ENCODE data around the gene KANSL1.
"Not testable (repeated sequence)": the region's sequence is repeated elsewhere in the genome, so short reads cannot be mapped to it uniquely, and the experiment has no call there.

Gene KANSL1

DNA sequence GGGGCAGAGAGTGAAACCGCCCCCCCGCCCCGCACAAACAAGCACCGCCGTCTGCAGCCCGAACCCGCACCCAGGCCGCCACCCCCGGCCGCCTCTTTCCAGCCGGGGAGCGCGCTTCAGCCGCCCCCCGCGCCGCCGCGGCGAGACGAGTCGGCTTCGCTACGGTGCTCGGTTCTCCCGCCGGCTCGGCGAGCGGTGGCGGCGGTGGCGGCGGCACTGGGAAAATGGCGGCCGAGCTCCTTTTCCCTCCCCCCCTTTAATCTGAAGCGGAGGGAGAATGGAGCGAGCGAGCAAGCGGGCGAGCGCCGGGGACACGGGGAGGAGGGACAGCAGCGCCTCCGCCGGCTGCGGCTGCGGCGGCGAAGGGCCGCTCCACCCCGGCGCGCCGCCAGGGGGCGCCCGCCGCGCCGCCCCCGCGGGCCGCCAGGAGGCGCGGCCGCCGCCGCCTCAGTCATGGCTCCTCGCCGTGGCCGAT lies at the start of gene KANSL1:
TSS of gene KANSL1 (minus strand) at position 279 of the 475 bp plus-strand sequence. CDS start 21,286 bp downstream, outside the sequence.
- peak; percentile 87 to 89 for DNase-seq

DNA sequence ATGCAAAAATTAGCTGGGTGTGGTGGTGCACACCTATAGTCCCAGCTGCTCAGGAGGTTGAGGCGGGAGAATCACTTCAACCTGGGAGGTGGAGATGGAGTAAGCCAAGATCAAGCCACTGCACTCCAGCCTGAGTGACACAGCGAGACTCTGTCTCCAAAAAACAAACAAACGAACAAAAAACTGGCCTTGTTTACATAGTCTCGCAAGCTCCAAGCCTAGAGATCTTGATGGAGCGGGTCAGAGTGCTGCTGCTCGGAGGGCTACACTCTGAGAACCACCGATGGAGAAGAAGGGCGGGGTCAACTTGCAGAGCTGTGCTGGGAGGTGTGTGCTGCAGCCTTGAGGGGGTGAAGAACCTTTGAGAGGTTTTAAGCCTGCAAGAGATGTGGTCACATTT lies 38.1 kb upstream of the KANSL1 start:
- DNase-seq = not testable (repeated sequence)

GRCh38 chr17:46225274-46225794 lies 32.1 kb upstream of the KANSL1 start:
- DNase-seq = peak; percentile 96 to 98

DNA sequence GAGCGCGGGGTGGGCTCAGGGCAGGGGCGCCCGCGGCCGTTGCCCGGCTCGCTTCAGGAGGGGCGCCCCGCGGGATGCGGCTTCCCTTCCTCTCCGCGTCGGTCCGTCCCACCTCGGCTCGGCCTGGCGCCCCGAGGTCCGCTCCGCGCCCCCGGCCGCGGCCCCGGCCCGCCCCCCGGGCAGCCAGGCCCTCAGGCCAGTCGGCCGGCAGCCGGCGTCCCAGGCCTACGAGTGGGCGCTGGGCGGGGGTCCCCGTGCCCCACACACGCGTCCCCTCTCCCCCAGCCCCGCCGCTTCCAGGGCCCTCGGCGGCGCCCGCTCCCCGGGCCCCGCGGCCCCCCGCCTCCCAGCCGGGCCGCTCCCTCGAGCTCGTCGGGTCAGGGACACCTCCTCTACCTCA lies 31.6 kb upstream of the KANSL1 start:
- not testable (repeated sequence) for DNase-seq

- DNase-seq = not testable (repeated sequence)
These were observed 29.8 kb upstream of the KANSL1 start for GRCh38 chr17:46223041-46223440.

DNA sequence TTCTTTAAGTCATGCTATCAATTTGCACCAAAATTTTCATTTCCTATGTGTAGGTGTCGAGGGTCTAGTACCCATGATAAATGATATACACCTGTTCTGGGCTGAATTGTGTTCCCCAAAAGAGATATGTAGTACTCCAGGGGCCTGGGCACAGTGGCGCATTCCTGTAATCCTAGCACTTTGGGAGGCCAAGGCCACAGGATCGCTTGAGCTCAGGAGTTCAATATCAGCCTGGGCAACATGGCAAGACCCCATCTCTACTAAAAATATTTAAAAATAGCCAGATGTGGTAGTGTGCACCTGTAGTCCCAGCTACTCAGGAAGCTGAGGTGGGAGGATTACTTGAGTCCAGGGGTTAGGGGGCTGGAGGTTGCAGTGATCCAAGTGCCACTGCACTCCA lies 23.5 kb upstream of the KANSL1 start:
- DNase-seq = no peak

GRCh38 chr17:46212634-46213435 lies 19.6 kb upstream of the KANSL1 start:
- peak; percentile 48 to 64 for DNase-seq

DNA sequence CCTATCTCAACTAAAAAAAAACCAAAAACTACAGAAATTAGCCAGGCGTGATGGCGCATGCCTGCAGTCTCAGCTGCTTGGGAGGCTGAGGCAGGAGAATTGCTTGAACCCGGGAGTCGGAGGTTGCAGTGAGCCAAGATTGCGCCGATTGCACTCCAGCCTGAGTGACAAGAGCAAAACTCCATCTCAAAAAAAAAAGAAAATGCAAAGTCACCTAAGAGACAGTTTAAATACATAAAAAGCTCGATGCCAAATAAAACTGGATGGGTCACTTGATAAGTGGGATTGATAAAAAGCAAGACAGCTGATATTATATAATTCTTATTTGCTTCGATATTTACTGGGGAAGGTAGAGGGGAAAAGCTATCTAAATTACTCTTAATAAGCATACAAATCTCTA lies 15.8 kb upstream of the KANSL1 start:
- DNase-seq = no peak

- no peak for DNase-seq
These were observed 12.7 kb upstream of the KANSL1 start for GRCh38 chr17:46205975-46206374.

DNA sequence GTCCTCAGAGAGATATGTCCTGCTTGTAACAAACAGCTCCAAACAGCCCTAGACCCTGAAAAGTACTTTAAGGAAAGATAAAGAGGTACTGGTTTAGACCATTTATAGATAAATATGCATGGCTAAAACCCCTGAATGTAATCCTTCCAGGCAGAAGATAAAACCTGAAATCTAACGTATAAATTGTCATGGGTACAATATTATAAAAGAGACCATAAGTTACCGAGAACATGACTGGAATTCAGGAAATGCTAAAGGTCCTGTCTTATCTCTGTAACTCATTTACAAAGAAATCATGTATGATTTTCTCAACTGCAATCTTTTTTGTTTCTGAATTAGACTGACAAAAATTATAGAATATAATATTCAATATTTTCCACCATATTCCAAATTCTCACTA lies 9.2 kb upstream of the KANSL1 start:
- no peak for DNase-seq

DNA sequence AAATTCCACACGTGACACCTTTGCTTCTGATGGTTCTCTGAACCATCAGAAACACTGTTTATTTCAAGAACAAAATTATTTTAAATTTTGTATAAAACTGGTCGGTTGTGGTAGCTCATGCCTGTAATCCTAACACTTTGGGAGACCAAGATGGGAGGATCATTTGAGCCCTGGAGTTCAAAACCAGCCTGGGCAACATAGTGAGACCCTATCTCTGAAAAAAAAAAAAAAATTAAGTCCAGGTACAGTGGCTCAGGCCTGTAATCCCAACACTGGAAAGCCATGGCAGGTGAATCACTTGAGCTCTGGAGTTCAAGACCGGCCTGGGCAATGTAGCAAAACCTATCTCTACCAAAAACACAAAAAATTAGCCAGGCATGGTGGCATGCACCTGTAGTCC lies 8.3 kb upstream of the KANSL1 start:
- DNase-seq = no peak

GRCh38 chr17:46200197-46200596 lies 7.0 kb upstream of the KANSL1 start:
- DNase-seq = no peak

DNA sequence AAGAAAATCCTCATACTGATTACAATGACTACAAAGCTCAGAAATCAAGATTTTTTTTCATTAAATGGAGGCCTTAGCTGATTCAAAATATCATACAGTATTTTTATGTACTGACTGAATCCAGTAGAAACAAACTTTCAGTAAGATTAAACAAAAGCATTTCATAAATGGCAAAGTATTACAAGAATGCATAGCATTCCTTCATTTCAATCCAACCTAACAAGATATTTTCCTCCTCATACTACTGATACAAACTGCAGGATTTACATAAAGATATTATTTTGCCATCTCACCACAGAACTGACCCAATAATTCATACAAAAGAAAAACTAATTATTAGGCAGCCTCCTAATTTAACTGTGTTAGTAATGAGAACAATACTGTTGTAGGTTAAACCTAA lies 6.2 kb upstream of the KANSL1 start:
- no peak for DNase-seq

GRCh38 chr17:46198233-46198632 lies 5.0 kb upstream of the KANSL1 start:
- no peak for DNase-seq

- no peak for DNase-seq
These were observed 4.3 kb upstream of the KANSL1 start for GRCh38 chr17:46197530-46197929.

DNA sequence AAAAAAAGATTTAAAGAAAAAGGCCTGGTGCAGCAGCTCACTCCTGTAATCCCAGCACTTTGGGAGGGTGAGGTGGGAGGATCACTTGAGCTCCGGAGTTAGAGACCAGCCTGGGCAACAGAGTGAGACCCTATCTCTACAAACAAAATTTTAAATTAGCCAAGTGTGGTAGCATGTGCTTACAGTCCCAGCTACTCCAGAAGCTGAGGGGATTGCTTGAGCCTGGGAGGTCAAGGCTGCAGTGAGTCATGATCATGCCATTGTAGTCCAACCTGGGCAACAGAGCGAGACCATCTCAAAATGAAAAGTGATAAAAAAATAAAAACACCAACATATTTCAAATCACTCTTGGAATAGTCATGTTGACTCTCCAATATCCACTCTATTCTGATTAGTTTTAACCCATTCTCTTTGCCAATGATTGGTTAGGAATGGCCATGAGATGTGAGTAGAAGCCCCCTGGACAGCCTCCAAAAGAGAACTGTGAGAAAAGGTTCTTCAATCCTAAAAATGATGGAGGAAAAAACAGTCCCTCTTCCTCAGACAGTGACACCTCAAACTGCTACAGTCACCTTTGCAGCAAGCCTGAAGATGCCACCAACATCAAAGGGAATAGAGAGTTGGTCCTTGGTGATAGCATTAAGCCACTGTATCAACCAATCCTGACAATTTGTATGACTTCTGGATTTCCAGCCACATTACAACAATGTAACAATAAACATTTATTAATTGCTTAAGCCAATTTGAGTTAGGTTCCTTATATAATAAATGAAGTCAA lies 2.9 kb upstream of the KANSL1 start:
- no peak for DNase-seq

DNA sequence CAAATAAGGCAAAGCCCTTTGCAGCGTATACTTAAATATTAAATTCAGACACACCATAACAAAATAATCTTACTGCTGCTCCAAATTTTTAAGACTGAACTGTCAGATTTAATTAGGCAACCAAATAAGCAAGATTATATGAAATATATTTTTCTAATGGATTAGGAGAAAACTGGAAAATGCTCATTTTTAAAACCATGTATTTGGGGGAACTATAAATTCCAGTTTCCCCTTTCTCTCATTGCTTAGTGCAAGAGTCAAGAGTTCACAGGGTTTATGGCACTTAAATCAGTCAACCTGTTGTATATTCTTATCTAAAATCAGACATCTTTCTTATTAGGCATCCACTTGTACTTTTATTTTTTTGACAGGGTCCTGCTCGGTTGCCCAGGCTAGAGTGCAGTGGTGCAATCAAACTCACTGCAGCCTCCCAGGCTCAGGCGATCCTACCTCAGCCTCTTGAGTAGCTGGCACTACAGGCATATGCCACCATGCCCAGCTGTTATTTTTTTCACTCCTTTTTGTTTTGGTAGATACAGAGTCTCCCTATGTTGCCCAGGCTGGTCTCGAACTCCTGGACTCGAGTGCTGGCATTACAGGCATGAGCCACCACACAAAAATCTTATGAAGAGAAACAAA lies 2.1 kb upstream of the KANSL1 start:
- DNase-seq = no peak

- DNase-seq = peak in 1 of 2 experiments; percentile 52
These were observed 1.4 kb upstream of the KANSL1 start for GRCh38 chr17:46194393-46195216.

DNA sequence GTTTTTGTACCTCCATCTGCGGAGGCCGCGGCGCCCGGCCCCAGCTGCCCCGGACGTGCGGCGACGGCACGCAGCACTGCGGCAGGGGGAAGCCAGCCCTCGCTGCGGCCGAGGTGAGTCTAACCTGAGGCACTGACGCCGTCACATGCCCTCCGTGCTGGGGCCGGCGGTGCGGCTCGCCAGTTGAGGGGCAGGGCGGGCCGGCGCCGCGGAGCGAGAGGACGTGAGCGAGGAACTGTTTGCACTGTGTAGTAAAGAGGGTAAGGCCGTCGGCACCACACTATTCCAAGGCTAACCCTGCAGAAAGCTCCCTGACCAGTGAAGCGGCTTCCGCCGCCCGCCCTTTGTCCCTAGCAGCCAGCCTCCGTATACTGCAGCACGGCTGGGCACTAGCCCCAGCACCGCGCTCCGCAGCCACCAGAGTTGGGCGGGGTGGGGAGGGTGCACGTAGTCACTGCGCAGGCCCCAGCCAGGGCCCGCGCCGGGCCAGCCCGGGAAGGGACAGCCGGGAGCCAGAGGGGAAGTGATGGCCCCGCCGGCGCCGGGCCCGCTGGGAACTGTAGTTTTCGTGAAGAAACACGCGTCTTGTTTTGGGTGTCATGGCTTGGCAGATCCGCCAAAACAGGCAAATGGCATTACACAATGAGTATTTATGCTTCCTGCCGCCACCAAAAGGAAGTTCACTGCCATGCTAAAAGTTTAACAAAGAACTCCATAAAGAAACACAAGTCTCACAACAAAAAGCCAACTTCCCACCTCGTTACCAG lies 580 bp upstream of the KANSL1 start:
- DNase-seq = peak; percentile 95 to 96

DNA sequence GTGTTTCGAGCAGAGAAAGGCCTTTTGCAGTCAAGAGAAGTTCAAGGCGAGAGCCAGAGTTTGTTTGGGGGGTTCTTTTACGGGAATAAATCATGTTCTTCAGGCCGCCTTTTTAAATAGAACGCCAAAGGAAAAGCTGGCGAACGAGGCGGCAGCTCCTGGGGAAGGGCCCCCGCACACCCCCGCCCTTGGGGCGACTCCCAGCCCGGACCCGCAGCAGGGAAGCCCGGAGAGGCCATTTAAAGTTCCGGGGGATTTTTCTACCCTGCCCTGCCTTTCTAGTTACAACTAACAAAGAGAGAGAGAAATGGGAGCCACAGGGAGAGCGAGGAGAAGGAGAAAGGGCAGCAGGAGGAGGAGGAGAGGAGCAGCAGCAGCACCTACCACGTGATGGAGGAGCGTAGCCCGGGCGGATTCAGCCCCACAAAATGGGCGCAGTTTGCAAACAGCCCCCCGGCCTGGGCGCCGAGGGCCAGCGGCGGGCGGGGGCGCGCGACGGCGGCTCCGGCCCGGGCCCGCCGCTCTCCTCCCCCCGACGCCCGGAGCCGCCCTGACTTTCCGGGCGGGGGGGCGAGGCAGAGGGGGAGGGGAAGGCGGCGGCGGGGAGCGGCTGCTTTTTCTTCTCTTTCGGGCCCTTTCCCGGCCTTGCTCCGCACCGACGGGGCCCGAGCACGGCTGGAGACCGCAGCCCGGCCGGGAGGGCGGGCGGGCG lies 634 bp downstream of the KANSL1 start:
- DNase-seq = peak; percentile 65 to 70

DNA sequence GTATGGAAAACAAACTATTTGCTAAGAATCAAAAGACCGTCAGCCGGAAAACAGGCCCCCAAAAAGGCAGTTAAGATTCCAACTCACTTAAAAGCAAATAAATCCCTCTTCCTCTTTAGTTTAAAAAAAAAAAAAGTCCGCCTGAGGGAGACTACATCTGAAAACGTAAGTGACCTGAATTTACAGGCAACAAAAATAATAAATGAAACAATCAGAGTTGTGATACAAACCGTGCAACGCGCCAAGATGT lies 1.1 kb downstream of the KANSL1 start:
- no peak for DNase-seq

All from activated CD4-positive, alpha-beta T cell treated with anti-CD3 and anti-CD28 coated beads, Interleukin-2, amount 50 U/mL, for 48 hours (primary cell).